Gastroesophageal sphincter (tissue), 3 donors: ENCODE results near the gene ASAP2.

Experiments
- CTCF ChIP-seq, 4 experiments: fragments of 200-600 bp in 2 of 4; fragments of 450-650 bp in 2 of 4; sonication (generic) in 1 of 4; IDR thresholded peaks; one replicate each; pipeline ENCODE4 v1.5.1; 2017 to 2019; ENCODE audit warnings: antibody characterized with exemption in 4 of 4, mild to moderate bottlenecking in 2 of 4, moderate library complexity in 2 of 4
- EP300 ChIP-seq: sonication (generic); formaldehyde crosslinking; IDR thresholded peaks from one replicate; pipeline ENCODE4 v1.6.1; 2017; ENCODE audit warnings: antibody characterized with exemption, mild to moderate bottlenecking
- POLR2A ChIP-seq, 2 donors: fragments of 450-650 bp; IDR thresholded peaks; one replicate each; pipeline ENCODE4 v1.6.1; 2017; ENCODE audit warnings: antibody characterized with exemption in 2 of 2, mild to moderate bottlenecking in 2 of 2, moderate library complexity in 1 of 2
- POLR2AphosphoS5 ChIP-seq: sonication (generic); formaldehyde crosslinking; IDR thresholded peaks from one replicate; pipeline ENCODE4 v1.6.1; 2017; ENCODE audit warnings: antibody characterized with exemption

GRCh38 chr2:9317559-9317958 lies 110.9 kb downstream of the ASAP2 start:
- TF ChIP-seq CTCF (IDR thresholded peaks at IDR 0.05) (no peak), POLR2A (IDR thresholded peaks at IDR 0.05) (no peak), EP300 (no peak), POLR2AphosphoS5 (no peak)
